A673 (cell line): ENCODE measurements around the gene PIK3CD. TPM values are rescaled to one million over a fixed set of nuclear protein-coding genes. Genes with fewer than 3 reads are reported as not detected.

Source experiments
- BruUV-seq: library from RNA; stranded (reverse); fragments of 400-500 nt; replicated peaks from 2 replicates; lab custom pipeline; 2021; lab: Mats Ljungman, UMichigan
- CTCF ChIA-PET: fragments of 300-600 bp; sonication (Branson Sonifier 250); formaldehyde crosslinking; loops from one replicate; lab custom pipeline; 2022; ENCODE audit warnings: antibody characterized with exemption; lab: Charles Lee
- POLR2A ChIA-PET: fragments of 300-600 bp; sonication (Branson Sonifier 250); formaldehyde crosslinking; loops from one replicate; lab custom pipeline; 2022; ENCODE audit warnings: antibody characterized with exemption; ENCODE audit not compliant: low non-redundant PET; lab: Charles Lee
- DNase-seq: peaks from one replicate; pipeline ENCODE4 v3.0.0-alpha.2; 2015; ENCODE audit warnings: low spot score
- H3K27ac ChIP-seq: fragments of 200-600 bp; sonication (generic); 2 replicates; pipeline ENCODE4 v1.5.1; 2016; ENCODE audit warnings: mixed run types, low read depth, mild to moderate bottlenecking, mixed read lengths, antibody characterized with exemption, low read length; ENCODE audit not compliant: poor library complexity, severe bottlenecking
- H3K27me3 ChIP-seq: fragments of 200-600 bp; sonication (generic); replicated peaks from 2 replicates; pipeline ENCODE4 v1.6.1; 2017; ENCODE audit warnings: mixed run types, low read depth, mild to moderate bottlenecking, mixed read lengths, antibody characterized with exemption, low read length; ENCODE audit not compliant: insufficient read depth, poor library complexity
- H3K36me3 ChIP-seq: fragments of 200-600 bp; sonication (generic); 2 replicates; pipeline ENCODE4 v1.6.1; 2016; ENCODE audit warnings: mixed run types, mild to moderate bottlenecking, mixed read lengths, antibody characterized with exemption, low read length; ENCODE audit not compliant: insufficient read depth, poor library complexity, severe bottlenecking
- H3K4me1 ChIP-seq: fragments of 200-600 bp; sonication (generic); 2 replicates; pipeline ENCODE4 v1.6.1; 2017; ENCODE audit warnings: mixed run types, mild to moderate bottlenecking, mixed read lengths, antibody characterized with exemption, low read length; ENCODE audit not compliant: insufficient read depth, poor library complexity, severe bottlenecking
- H3K4me3 ChIP-seq: fragments of 200-600 bp; sonication (generic); 2 replicates; pipeline ENCODE4 v1.5.1; 2016; ENCODE audit warnings: low read depth, mixed run types, mild to moderate bottlenecking, mixed read lengths, low read length; ENCODE audit not compliant: poor library complexity, severe bottlenecking
- H3K9me3 ChIP-seq: fragments of 200-600 bp; sonication (generic); 2 replicates; pipeline ENCODE4 v1.6.1; 2016; ENCODE audit warnings: mixed run types, low read depth, mild to moderate bottlenecking, mixed read lengths, antibody characterized with exemption, low read length; ENCODE audit not compliant: poor library complexity, severe bottlenecking
- CTCF ChIP-seq: fragments of 300-800, 200-600 bp; sonication (generic); conservative IDR thresholded peaks from 2 replicates; pipeline ENCODE4 v1.5.1; 2017; ENCODE audit warnings: low read depth, mild to moderate bottlenecking, antibody characterized with exemption, low read length, moderate library complexity, mixed read lengths
- EZH2 ChIP-seq: fragments of 200-600 bp; sonication (generic); IDR thresholded peaks from 2 replicates; pipeline ENCODE4 v1.6.1; 2017; ENCODE audit warnings: borderline replicate concordance, low read depth, mild to moderate bottlenecking, mixed read lengths, antibody characterized with exemption, low read length; ENCODE audit not compliant: poor library complexity, severe bottlenecking
- intact Hi-C: fragments of 100-400 bp; cut with micrococcal nuclease; formaldehyde crosslinking; loops from one replicate; pipeline ENCODE4 v1.10.0; 2022; ENCODE audit not compliant: unreplicated experiment
- total RNA-seq: library from RNA; stranded (reverse); gene quantifications from 2 replicates; pipeline ENCODE4 v1.2.3, GENCODE V29; 2021

Gene PIK3CD
- total RNA-seq, 1 experiment from 2014 or later = 2.1 TPM

- no TSS peak for BruUV-seq
- Histone ChIP-seq H3K9me3 (no peaks in the 10 kb centered on the region), H3K27me3 (no peaks in the 10 kb centered on the region), H3K27ac (no peak overlapping the region), H3K4me3 (no peak overlapping the region), H3K36me3 (no peaks in the 10 kb centered on the region), H3K4me1 (peaks cover under 1% of the 10 kb centered on the region)
- ChIA-PET CTCF (interaction anchor here (0.6 to 1.2 kb wide), 2 partner anchors 45 to 237 kb away, joined by 3 to 5 read pairs; no protein-coding TSS in a partner anchor), POLR2A (no interaction called here)
- intact Hi-C loops = loop anchor here (10.0 kb wide), 1 partner anchor 796 kb away; no protein-coding TSS in a partner anchor
- no peak for DNase-seq
- no peak for TF ChIP-seq CTCF
- no peak for TF ChIP-seq EZH2
Measured at GRCh38 chr1:9628541-9629444, 22.7 kb upstream of the PIK3CD start.

GRCh38 chr1:9629445-9630201, 21.9 kb upstream of the PIK3CD start:
- no peak overlapping the region for H3K4me3 ChIP-seq
- no peak for DNase-seq
- POLR2A ChIA-PET = no interaction called here
- BruUV-seq = no TSS peak
- no peak for TF ChIP-seq CTCF
- no peak for TF ChIP-seq EZH2
- H3K27me3 ChIP-seq = no peaks in the 10 kb centered on the region
- no peaks in the 10 kb centered on the region for H3K9me3 ChIP-seq
- CTCF ChIA-PET = no interaction called here
- H3K4me1 ChIP-seq = no peaks in the 10 kb centered on the region
- H3K36me3 ChIP-seq = no peaks in the 10 kb centered on the region
- H3K27ac ChIP-seq = no peak overlapping the region
- intact Hi-C loops = loop anchor here (10.0 kb wide), 1 partner anchor 795 kb away; no protein-coding TSS in a partner anchor

- Histone ChIP-seq H3K36me3 (no peaks in the 10 kb centered on the region), H3K9me3 (no peaks in the 10 kb centered on the region), H3K27me3 (no peaks in the 10 kb centered on the region), H3K4me3 (no peak overlapping the region), H3K4me1 (no peaks in the 10 kb centered on the region), H3K27ac (no peak overlapping the region)
- no peak for TF ChIP-seq EZH2
- no peak for TF ChIP-seq CTCF
- intact Hi-C loops = no loop called here
- DNase-seq = no peak
- BruUV-seq = no TSS peak
- ChIA-PET CTCF (no interaction called here), POLR2A (interaction anchor here (0.6 kb wide), 1 partner anchor 38 kb away, joined by 3 read pairs; no protein-coding TSS in a partner anchor)
Measured at GRCh38 chr1:9630331-9631111, 21.0 kb upstream of the PIK3CD start.
